ENCODE results near the gene TMEM219.

TMEM219 gene

DNA sequence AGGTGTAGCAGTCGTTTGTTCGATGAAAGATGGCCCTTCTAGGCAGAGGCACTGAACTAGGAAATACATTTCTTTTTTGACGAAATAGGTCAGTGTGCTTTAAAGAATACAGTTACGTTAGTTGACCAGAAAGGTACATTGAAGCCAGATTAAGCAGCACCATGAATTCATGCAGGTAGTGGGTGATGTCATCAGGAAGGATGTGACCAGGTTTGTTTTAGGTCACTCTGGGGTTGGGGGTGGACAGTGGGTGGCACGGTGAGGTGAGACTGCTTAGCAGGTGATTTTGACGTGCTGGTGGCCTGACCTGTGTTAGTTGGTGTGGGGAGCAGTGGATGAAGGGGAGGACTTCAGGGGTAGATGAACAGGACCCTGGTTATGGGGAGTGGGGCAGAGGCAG, 37.7 kb downstream of the TMEM219 start:
- POLR2A ChIA-PET: no interaction called here
- no peak for DNase-seq (ENCODE audit: low read depth, low spot score)
- CTCF ChIA-PET: no interaction called here

DNA sequence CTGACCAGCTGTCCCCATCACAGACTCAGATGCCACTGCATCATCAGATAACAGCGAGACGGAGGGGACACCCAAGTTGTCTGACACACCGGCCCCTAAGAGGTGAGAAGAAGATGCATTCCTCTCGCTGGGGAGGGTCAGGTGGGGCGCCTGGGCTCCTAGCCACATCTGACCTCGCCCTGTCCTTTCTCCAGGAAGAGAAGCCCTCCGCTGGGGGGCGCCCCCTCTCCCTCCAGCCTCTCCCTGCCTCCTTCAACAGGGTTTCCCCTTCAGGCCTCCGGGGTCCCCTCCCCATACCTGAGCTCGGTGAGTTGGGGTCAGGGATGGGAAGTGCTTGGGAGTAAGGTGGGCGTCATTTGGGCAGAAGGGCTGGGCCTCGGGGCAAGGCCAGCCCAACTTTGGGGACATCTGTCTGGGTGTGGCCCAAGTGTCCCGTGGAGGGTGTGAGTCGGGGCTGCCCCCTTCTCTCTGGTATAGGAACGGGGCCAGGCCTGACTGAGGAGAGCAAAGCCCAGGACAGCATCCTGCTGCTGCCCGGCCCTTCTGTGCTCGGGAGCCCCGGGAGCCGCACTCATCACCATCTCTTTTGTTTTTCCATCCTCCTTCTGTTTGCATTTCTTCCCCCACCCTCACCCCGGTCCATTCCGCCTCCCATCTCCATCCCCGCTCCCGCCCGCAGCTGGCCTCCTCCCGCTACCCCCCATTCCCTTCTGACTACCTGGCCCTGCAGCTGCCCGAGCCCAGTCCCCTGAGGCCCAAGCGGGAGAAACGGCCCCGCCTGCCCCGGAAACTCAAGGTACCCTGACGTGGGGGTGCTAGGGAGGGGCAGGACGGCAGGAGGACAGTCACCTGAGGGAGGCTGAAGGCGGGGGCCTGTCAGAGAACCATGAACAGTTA, 39.1 kb downstream of the TMEM219 start:
- TF ChIP-seq, protein P1, sequence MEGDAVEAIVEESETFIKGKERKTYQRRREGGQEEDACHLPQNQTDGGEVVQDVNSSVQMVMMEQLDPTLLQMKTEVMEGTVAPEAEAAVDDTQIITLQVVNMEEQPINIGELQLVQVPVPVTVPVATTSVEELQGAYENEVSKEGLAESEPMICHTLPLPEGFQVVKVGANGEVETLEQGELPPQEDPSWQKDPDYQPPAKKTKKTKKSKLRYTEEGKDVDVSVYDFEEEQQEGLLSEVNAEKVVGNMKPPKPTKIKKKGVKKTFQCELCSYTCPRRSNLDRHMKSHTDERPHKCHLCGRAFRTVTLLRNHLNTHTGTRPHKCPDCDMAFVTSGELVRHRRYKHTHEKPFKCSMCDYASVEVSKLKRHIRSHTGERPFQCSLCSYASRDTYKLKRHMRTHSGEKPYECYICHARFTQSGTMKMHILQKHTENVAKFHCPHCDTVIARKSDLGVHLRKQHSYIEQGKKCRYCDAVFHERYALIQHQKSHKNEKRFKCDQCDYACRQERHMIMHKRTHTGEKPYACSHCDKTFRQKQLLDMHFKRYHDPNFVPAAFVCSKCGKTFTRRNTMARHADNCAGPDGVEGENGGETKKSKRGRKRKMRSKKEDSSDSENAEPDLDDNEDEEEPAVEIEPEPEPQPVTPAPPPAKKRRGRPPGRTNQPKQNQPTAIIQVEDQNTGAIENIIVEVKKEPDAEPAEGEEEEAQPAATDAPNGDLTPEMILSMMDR (IDR thresholded peaks at IDR 0.05; ENCODE audit: insufficient read depth, low read length, missing control alignments): no peak
- POLR2A ChIA-PET: no interaction called here
- H3K4me3 ChIP-seq (ENCODE audit: low read depth, low read length): no peak overlapping the region
- no peak for DNase-seq (ENCODE audit: low read depth, low spot score)
- CTCF ChIA-PET: no interaction called here

More for the DNA sequence above, 37.7 kb downstream of the TMEM219 start:
- TF ChIP-seq, protein P1 (IDR thresholded peaks at IDR 0.05; ENCODE audit: insufficient read depth, low read length, missing control alignments): no peak
- H3K4me3 ChIP-seq (ENCODE audit: low read depth, low read length): no peak overlapping the region

DNA sequence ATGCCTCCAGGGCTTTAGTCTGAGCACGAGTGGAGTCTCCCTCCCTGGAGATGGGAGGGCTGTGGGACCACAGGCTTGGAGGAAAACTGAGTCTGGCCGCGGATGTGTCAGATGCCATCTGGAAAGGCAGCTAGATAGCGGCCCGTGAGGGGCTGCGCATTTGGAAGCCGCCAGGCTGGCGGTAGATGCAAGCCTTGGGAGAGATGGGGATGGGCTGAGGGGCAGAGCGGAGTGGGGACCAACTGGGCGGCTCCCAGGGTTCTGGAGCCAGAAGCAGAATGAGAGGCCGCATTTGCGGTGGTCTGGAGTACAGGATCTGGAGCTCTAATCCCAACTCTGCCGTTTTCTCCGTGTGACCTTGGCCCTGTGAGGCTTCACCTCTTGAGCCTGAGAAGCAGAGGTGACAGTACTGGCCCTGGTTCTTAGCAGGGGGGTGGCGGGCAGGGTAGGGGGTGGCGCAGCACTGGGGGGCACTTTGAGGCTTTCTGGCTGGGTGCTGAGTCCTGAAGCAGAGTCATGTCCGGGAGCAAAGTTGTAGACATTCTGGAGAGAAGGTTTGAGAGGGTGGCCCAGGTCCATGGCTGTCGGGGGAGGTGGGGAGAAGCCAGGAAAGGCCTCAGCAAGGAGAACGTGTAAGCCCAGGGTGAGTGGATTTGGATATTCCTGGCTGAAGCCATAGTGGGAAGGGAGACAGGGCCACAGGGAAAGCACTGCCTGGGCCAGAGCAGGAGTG, 40.9 kb downstream of the TMEM219 start:
- no peak overlapping the region for H3K4me3 ChIP-seq (ENCODE audit: low read depth, low read length)
- ChIA-PET CTCF (interaction anchor here (1.2 kb wide), 1 partner anchor 126 kb away, joined by 4 read pairs; no protein-coding TSS in a partner anchor), POLR2A (no interaction called here)
- TF ChIP-seq, protein P1 (IDR thresholded peaks at IDR 0.05; ENCODE audit: insufficient read depth, low read length, missing control alignments): no peak
- DNase-seq (ENCODE audit: low read depth, low spot score): no peak

DNA sequence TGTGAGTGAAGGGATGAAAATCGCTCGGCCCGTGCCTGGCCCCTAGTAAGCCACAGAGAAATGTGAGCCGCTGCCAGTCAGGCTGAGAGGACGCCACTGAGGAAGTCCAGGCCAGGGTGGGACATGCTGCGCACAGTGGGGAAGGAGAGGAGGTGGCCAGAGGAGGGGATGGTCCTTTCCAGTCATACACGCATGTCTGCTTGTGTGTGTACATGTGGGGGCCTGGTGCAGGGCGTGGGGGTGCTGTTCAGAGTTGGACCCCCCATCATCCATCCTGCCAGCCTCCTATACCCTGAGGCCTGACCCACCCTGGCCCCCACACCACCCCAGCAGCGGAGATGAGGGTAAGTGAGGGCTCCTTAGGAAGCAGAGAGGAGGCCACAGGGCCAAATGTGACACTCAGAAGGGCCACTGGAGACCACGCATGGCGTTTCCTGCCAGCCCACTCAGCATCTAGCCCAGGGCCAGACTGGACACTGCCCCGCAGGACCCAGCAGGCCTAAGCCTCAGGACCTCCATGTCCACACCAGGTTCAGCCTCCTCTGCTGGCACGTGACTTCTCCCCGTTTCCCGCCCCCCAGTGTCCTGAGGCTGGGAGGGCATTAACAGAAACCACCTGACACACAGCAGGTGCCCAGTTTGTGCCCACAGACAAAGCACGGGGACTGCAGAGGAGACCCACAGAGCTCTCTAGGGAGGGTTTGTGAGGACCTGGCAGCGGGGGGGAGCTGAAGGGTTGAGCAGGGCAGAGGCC, 42.0 kb downstream of the TMEM219 start:
- no peak for DNase-seq (ENCODE audit: low read depth, low spot score)
- H3K4me3 ChIP-seq (ENCODE audit: low read depth, low read length): no peak overlapping the region
- ChIA-PET CTCF (interaction anchor here (0.8 to 3.5 kb wide), 8 partner anchors 8 to 301 kb away, joined by 3 to 23 read pairs (median 4); partner anchors contain the start of genes HIRIP3, INO80E and TLCD3B), POLR2A (interaction anchor here (0.7 to 1.3 kb wide), 2 partner anchors 77 to 103 kb away, joined by 3 to 4 read pairs; partner anchors contain the start of genes ASPHD1 and KCTD13)
- TF ChIP-seq, protein P1 (IDR thresholded peaks at IDR 0.05; ENCODE audit: insufficient read depth, low read length, missing control alignments): no peak

DNA sequence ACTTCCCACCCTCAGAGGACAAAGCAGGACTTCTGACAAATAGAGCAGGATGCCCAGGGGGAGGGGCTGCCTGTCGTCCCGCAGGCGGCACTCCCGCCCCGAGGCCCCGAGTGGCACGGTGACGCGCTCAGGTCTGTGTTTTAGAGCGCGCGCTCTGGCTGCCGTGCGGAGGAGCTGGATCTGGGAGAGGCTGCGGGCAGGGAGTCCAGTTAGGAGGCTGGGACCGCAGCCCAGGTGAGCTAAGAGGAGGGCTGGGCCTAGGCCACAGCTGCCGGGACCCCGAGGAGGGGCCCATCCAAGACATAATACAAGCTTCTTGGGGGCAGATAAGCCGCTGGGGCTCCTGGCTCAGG, 42.5 kb downstream of the TMEM219 start:
- no peak overlapping the region for H3K4me3 ChIP-seq (ENCODE audit: low read depth, low read length)
- DNase-seq (ENCODE audit: low read depth, low spot score): no peak
- TF ChIP-seq, protein P1 (IDR thresholded peaks at IDR 0.05; ENCODE audit: insufficient read depth, low read length, missing control alignments): no peak
- ChIA-PET POLR2A (interaction anchor here (0.7 to 1.3 kb wide), 2 partner anchors 78 to 104 kb away, joined by 3 to 4 read pairs; partner anchors contain the start of genes ASPHD1 and KCTD13), CTCF (interaction anchor here (0.8 to 3.5 kb wide), 11 partner anchors 8 to 302 kb away, joined by 3 to 23 read pairs (median 3); partner anchors contain the start of genes HIRIP3, INO80E and TLCD3B)
